OCI-M2 (cell line): ENCODE measurements around the gene MSRB2.

Source experiments
- DNase-seq: peaks from one replicate; lab custom pipeline; 2025; ENCODE audit not compliant: unreplicated experiment; lab: John Stamatoyannopoulos, UW

Gene MSRB2

DNA sequence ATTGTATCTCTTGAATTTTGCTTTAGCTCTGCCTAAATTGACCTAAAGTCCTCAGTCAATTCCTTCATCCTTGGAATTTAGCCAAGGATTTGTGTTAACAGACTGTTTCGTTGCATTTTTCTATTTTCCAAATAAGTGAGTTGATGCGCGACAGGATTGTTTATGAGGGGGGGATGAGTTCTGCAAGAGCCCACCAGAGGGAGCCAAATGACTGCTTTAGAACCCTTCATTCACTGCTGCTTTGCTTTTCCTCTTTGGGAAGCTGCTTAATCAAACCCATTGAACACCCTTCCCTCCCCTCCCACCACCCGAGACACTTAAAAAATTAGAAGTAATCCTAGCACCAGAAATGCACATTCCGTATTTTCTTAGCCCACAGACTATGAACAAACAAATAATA, 63.0 kb downstream of the MSRB2 start:
- DNase-seq, result peak; percentile 6

DNA sequence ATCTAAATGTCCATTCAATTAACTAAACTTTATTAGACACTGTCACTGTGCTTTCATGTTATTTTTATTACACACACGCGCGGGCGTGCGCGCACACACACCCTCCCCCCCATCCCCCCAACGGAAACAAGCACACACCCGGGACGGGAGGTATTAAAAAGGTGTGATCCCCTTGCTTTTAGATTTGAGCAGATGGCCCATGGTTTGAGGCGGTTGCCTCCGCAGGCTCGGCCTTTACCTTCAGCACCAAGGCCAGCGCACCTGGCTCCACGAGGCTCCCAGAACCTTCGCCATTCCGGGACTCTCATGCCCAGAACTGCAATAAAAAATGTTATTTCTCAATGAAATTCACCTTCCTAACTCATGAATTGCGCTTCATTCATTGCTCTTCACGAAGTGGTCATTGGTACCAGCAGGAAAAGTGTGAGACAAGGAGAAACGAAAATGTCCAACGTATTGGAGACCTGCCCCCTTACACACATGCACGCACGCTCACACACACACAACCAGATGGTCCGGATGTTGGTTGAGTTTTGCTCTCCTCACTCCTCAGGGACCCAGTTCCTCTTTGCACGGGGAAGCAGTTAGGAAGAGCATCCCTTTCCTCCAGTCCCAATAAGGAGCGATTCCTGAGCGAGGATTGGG, 76.0 kb downstream of the MSRB2 start:
- DNase-seq, result no peak
